Smooth muscle cell (in vitro differentiated cells): ENCODE measurements around the gene PDE4C. TPM values are rescaled to one million over a fixed set of nuclear protein-coding genes. Genes with fewer than 3 reads are reported as not detected.
A peak's percentile ranks its signal among the peaks of the same experiment; 100 is the strongest.

Source experiments
- DNase-seq: peaks from one replicate; lab custom pipeline; 2025; ENCODE audit not compliant: unreplicated experiment; lab: John Stamatoyannopoulos, UW
- H2AFZ ChIP-seq: fragments of 200-600 bp; sonication (generic); 2 replicates; pipeline ENCODE4 v1.6.0; 2016; ENCODE audit warnings: antibody characterized with exemption, low read depth, mild to moderate bottlenecking
- H3F3A ChIP-seq: fragments of 200-600 bp; sonication (generic); 2 replicates; pipeline ENCODE4 v1.6.0; 2017; ENCODE audit warnings: antibody characterized with exemption, low read depth
- H3K27ac ChIP-seq: fragments of 200-600 bp; sonication (generic); 2 replicates; pipeline ENCODE4 v1.5.1; 2016; ENCODE audit warnings: low read depth, mild to moderate bottlenecking
- H3K27me3 ChIP-seq: fragments of 200-600 bp; sonication (generic); 2 replicates; pipeline ENCODE4 v1.6.1; 2016; ENCODE audit warnings: low read depth, mild to moderate bottlenecking
- H3K36me3 ChIP-seq: fragments of 200-600 bp; sonication (generic); 2 replicates; pipeline ENCODE4 v1.5.1; 2016; ENCODE audit warnings: low read depth
- H3K4me1 ChIP-seq: fragments of 200-600 bp; sonication (generic); 2 replicates; pipeline ENCODE4 v1.5.1; 2016; ENCODE audit warnings: low read depth
- H3K4me2 ChIP-seq: fragments of 200-600 bp; sonication (generic); 2 replicates; pipeline ENCODE4 v1.6.0; 2016; ENCODE audit warnings: mild to moderate bottlenecking
- H3K4me3 ChIP-seq: fragments of 200-600 bp; sonication (generic); 2 replicates; pipeline ENCODE4 v1.5.1; 2016; ENCODE audit warnings: mild to moderate bottlenecking
- H3K79me2 ChIP-seq: fragments of 200-600 bp; sonication (generic); 2 replicates; pipeline ENCODE4 v1.6.0; 2016; ENCODE audit warnings: low read depth, mild to moderate bottlenecking
- H3K9ac ChIP-seq: fragments of 200-600 bp; sonication (generic); 2 replicates; pipeline ENCODE4 v1.6.0; 2016; ENCODE audit warnings: low read depth
- H3K9me3 ChIP-seq: fragments of 200-600 bp; sonication (generic); replicated peaks from 2 replicates; pipeline ENCODE4 v1.5.1; 2016; ENCODE audit warnings: low read depth
- H4K20me1 ChIP-seq: fragments of 200-600 bp; sonication (generic); 2 replicates; pipeline ENCODE4 v1.6.0; 2016; ENCODE audit warnings: low read depth
- WGBS: methylation state at CpG from one replicate; pipeline ENCODE4 v1.1.7; 2016; ENCODE audit warnings: low lambda C conversion rate; 5-methylcytosine and 5-hydroxymethylcytosine counted together
- polyA plus RNA-seq: library from polyadenylated mRNA; unstranded; fragments of >200 nt; fragmentation: Nextera tagmentation; extraction: Ambion mirVana; gene quantifications from 2 replicates; pipeline ENCODE4 v1.2.1, GENCODE V29; 2016
- total RNA-seq: library from RNA; depleted of rRNA; stranded (reverse); fragments of >200 nt; gene quantifications from 2 replicates; pipeline ENCODE4 v1.2.3, GENCODE V29; 2014
- TF ChIP-seq, protein P1 (sequence below): fragments of 200-600 bp; sonication (generic); IDR thresholded peaks from 2 replicates; pipeline ENCODE4 v1.5.1; 2017; ENCODE audit warnings: borderline replicate concordance, mild to moderate bottlenecking, antibody characterized with exemption; ENCODE audit not compliant: insufficient read depth, poor library complexity, severe bottlenecking

Gene PDE4C
- total and polyA plus RNA-seq, 2 experiments from 2014 or later: 1.1 to 1.7 TPM

DNA sequence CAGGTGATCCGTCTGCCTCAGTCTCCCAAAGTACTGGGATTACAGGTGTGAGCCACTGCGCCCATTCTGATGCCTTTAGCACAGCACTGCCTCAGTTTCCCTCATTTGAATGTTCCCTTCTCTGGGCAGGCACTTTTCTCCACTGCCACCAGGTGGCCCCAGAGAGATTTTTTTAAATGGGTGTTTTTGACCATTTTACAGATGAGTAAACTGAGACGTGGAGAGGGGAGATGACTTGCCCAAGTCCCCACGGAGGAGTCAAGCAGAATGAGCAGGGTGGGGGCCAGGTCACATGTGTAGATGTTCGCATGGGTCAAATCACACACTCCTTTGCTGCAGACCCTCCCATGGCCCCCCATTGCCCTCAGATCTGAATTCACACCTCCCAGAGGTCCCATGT, 3.2 kb upstream of the PDE4C start:
- H3K27ac ChIP-seq: no peak overlapping the region
- H3K4me2 ChIP-seq: no peak overlapping the region
- H3K79me2 ChIP-seq: no peaks in the 10 kb centered on the region
- H2AFZ ChIP-seq: no peak overlapping the region
- no peaks in the 10 kb centered on the region for H3K4me1 ChIP-seq
- TF ChIP-seq, protein P1, sequence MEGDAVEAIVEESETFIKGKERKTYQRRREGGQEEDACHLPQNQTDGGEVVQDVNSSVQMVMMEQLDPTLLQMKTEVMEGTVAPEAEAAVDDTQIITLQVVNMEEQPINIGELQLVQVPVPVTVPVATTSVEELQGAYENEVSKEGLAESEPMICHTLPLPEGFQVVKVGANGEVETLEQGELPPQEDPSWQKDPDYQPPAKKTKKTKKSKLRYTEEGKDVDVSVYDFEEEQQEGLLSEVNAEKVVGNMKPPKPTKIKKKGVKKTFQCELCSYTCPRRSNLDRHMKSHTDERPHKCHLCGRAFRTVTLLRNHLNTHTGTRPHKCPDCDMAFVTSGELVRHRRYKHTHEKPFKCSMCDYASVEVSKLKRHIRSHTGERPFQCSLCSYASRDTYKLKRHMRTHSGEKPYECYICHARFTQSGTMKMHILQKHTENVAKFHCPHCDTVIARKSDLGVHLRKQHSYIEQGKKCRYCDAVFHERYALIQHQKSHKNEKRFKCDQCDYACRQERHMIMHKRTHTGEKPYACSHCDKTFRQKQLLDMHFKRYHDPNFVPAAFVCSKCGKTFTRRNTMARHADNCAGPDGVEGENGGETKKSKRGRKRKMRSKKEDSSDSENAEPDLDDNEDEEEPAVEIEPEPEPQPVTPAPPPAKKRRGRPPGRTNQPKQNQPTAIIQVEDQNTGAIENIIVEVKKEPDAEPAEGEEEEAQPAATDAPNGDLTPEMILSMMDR: peak; percentile 35
- H3K9ac ChIP-seq: no peak overlapping the region
- no peak overlapping the region for H3K4me3 ChIP-seq
- no peaks in the 10 kb centered on the region for H3K36me3 ChIP-seq
- no peaks in the 10 kb centered on the region for H4K20me1 ChIP-seq
- whole genome bisulfite sequencing: 82% methylated on average over 5 of the region's 5 CpGs
- H3K27me3 ChIP-seq: peaks cover 18% of the 10 kb centered on the region
- H3K9me3 ChIP-seq: no peaks in the 10 kb centered on the region
- no peak for DNase-seq
- no peaks in the 10 kb centered on the region for H3F3A ChIP-seq

DNA sequence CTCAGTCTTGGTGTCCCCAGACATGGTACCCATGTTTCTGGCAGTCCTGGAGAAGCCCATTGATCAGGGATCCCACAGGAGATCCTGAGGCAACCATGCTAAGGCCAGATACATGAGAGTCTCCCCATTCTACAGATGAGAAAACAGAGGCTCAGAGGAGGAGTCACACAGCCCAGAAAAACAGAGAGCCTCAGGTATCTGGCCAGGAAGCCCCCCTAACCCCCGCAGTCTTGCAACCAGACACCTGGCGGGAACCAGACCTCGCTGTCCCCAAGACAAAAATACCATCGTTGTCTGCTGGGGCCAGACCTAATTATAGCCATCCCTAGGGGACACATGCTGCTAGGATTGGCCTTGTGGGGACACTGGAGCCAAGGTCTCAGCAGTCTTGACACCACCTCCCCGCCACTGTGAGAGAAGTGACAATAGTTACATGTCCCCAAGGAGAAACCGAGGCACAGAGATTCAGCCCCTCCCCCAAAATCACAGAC, 1.6 kb upstream of the PDE4C start:
- Histone ChIP-seq H3K27me3 (peaks cover 16% of the 10 kb centered on the region), H3K9me3 (no peaks in the 10 kb centered on the region), H4K20me1 (no peaks in the 10 kb centered on the region), H2AFZ (no peak overlapping the region), H3F3A (no peaks in the 10 kb centered on the region), H3K27ac (no peak overlapping the region), H3K4me2 (no peak overlapping the region), H3K79me2 (no peaks in the 10 kb centered on the region), H3K36me3 (no peaks in the 10 kb centered on the region), H3K9ac (no peak overlapping the region), H3K4me3 (no peak overlapping the region), H3K4me1 (no peaks in the 10 kb centered on the region)
- WGBS: 85% methylated on average over 6 of the region's 6 CpGs
- DNase-seq: no peak
- TF ChIP-seq, protein P1: no peak

DNA sequence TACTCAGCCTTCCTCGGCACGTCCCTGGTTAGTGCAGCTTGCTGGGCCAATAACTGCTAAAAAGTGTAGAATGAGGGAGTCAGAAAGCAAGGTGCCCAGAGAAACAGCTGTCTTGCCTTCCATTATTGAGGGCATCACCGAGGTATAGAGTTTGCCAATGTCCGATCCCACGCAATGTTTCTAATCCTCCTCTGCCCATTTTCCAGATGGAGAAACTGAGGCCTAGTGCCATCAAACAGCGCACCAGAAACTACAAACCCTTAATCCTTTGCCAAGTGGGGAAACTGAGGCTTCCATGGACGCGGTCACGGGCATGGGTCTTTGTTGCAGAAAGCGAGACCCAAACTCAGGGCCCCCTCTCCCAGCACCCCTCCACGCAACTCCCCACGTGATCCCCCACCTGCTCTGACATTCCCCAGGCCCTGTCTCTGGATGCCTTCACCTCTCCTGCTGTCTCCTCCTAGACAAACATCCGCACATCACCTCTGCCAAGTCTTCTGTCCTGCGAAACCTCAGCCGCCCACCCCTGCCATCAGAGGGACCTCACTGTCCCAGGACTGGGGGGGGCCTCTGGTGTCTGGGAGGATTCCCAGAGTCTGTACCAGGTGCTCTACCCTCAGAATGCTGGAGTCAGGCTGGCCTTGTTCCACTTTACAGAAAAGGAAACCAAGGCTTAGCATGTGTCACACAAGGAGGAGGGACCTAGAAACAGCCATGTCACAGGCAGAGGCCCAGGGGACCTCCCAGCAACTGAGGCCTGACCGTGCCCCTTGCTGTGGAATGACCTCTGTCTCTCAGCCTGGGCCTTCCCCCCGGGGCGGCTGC, 930 bp upstream of the PDE4C start:
- no peak overlapping the region for H3K27ac ChIP-seq
- no peaks in the 10 kb centered on the region for H3K4me1 ChIP-seq
- H2AFZ ChIP-seq: no peak overlapping the region
- WGBS: 91% methylated on average over 18 of the region's 18 CpGs
- DNase-seq: no peak
- H3F3A ChIP-seq: no peaks in the 10 kb centered on the region
- no peaks in the 10 kb centered on the region for H4K20me1 ChIP-seq
- H3K27me3 ChIP-seq: peaks cover 10% of the 10 kb centered on the region
- no peaks in the 10 kb centered on the region for H3K79me2 ChIP-seq
- no peak overlapping the region for H3K4me3 ChIP-seq
- no peak overlapping the region for H3K4me2 ChIP-seq
- no peaks in the 10 kb centered on the region for H3K9me3 ChIP-seq
- no peak overlapping the region for H3K9ac ChIP-seq
- no peaks in the 10 kb centered on the region for H3K36me3 ChIP-seq
- TF ChIP-seq, protein P1: no peak

DNA sequence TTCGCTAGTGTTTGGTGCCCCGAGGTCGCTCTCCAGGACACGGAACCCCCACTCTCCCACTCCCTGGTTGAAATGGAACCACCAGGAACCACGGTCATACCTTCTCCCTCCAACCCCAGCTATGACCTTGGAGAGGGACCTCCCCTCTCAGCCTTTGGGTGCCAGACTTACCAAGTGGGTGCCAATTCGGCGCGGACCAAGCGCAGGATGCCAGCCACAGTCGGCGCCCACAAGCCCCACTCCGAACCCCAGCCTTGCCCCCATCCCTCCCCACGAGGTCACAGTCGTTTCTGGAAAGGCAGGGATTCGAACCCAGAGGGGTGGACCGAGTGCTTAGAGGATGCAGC, 910 bp downstream of the PDE4C start:
- H3K4me3 ChIP-seq: peak overlapping the region; percentile 48
- no peaks in the 10 kb centered on the region for H3K36me3 ChIP-seq
- H3K4me2 ChIP-seq: peak overlapping the region; percentile 89
- no peaks in the 10 kb centered on the region for H3K9me3 ChIP-seq
- H3K27me3 ChIP-seq: peaks cover 11% of the 10 kb centered on the region
- H3F3A ChIP-seq: no peaks in the 10 kb centered on the region
- H3K79me2 ChIP-seq: no peaks in the 10 kb centered on the region
- no peak overlapping the region for H3K27ac ChIP-seq
- H2AFZ ChIP-seq: no peak overlapping the region
- H3K4me1 ChIP-seq: no peaks in the 10 kb centered on the region
- H3K9ac ChIP-seq: no peak overlapping the region
- TF ChIP-seq, protein P1: no peak
- no peak for DNase-seq
- H4K20me1 ChIP-seq: no peaks in the 10 kb centered on the region
- WGBS: 45% methylated on average over 16 of the region's 16 CpGs
